Stimulated activated CD8-positive, alpha-beta memory T cell treated with anti-CD3 and anti-CD28 coated beads, Interleukin-7, amount 100 ng/mL, for 48 hours (primary cell): ENCODE results near the gene INPP5E.

Experiments
- DNase-seq, 2 donors: peaks; one replicate each; pipeline ENCODE4 v3.0.0-alpha.2; 2020; ENCODE audit warnings: low read depth in 1 of 2; ENCODE audit errors: extremely low read depth in 1 of 2

INPP5E gene

GRCh38 chr9:136391737-136392537 lies 47.7 kb downstream of the INPP5E start:
- DNase-seq, result no peak

GRCh38 chr9:136389396-136389795 lies 50.2 kb downstream of the INPP5E start:
- no peak for DNase-seq

GRCh38 chr9:136387217-136387616 lies 52.4 kb downstream of the INPP5E start:
- DNase-seq, result no peak

GRCh38 chr9:136386018-136386417 lies 53.6 kb downstream of the INPP5E start:
- no peak for DNase-seq

GRCh38 chr9:136385015-136385414 lies 54.6 kb downstream of the INPP5E start:
- peak in 1 of 2 donors; percentile 32 for DNase-seq

- no peak for DNase-seq
Observed at GRCh38 chr9:136383436-136383835, 56.2 kb downstream of the INPP5E start.

- DNase-seq, result no peak
Observed at GRCh38 chr9:136381966-136382513, 57.6 kb downstream of the INPP5E start.

- no peak for DNase-seq
Observed at GRCh38 chr9:136381311-136381710, 58.3 kb downstream of the INPP5E start.

GRCh38 chr9:136380381-136380780 lies 59.3 kb downstream of the INPP5E start:
- DNase-seq, result no peak

GRCh38 chr9:136379891-136380290 lies 59.8 kb downstream of the INPP5E start:
- DNase-seq, result no peak

- DNase-seq, result no peak
Observed at GRCh38 chr9:136379401-136379800, 60.2 kb downstream of the INPP5E start.

GRCh38 chr9:136379003-136379287 lies 60.7 kb downstream of the INPP5E start:
- DNase-seq, result no peak
